ENCODE measurements around the gene CCDC152.

The CCDC152 gene

GRCh38 chr5:42808888-42809611 lies 52.4 kb downstream of the CCDC152 start:
- no peaks in the 10 kb centered on the region for H4K20me1 ChIP-seq (ENCODE audit: insufficient read depth, low read length)
- no peak overlapping the region for H3K9ac ChIP-seq (ENCODE audit: low read depth, low read length)
- no peak overlapping the region for H3K27ac ChIP-seq (ENCODE audit: low read length)
- H3K9me3 ChIP-seq (ENCODE audit: insufficient read depth, low read length, severe bottlenecking) = no peaks in the 10 kb centered on the region
- ATAC-seq (ENCODE audit: insufficient read depth, low read depth) (no peak), DNase-seq (no peak)
- no peaks in the 10 kb centered on the region for H3K36me3 ChIP-seq (ENCODE audit: insufficient read depth, low read length)
- H3K4me2 ChIP-seq (ENCODE audit: insufficient read depth, low read length) = no peak overlapping the region
- H3K79me2 ChIP-seq (ENCODE audit: insufficient read depth, low read length) = no peaks in the 10 kb centered on the region
- H3K4me3 ChIP-seq (ENCODE audit: low read depth in 1 of 2, low read length in 2 of 2) = no peak overlapping the region
- TF ChIP-seq EZH2 (IDR thresholded peaks at IDR 0.05; ENCODE audit: borderline replicate concordance, low read depth, low read length, severe bottlenecking) = no peak
- TF ChIP-seq CTCF (IDR thresholded peaks at IDR 0.05; ENCODE audit: borderline replicate concordance, extremely low read depth, low read length, poor library complexity, severe bottlenecking) = no peak
- H3K27me3 ChIP-seq (ENCODE audit: insufficient read depth, low read length, poor library complexity) = peaks cover 5% of the 10 kb centered on the region
- no peak overlapping the region for H2AFZ ChIP-seq (ENCODE audit: low read depth, low read length)
- no peaks in the 10 kb centered on the region for H3K4me1 ChIP-seq (ENCODE audit: insufficient read depth, low read length)

- ATAC-seq (ENCODE audit: insufficient read depth, low read depth) = no peak
Measured at GRCh38 chr5:42810834-42811590, 54.4 kb downstream of the CCDC152 start.

GRCh38 chr5:42811591-42812446 lies 55.2 kb downstream of the CCDC152 start, which contains the start of gene SELENOP:
Gene SELENOP, minus strand, starts transcription at chr5:42811892. Its CDS starts 3,539 bp downstream, at chr5:42808353.
- no peak within 1 kb of the TSS for H3K27ac ChIP-seq (ENCODE audit: low read length)
- no peaks in the 10 kb centered on the region for H3K9me3 ChIP-seq (ENCODE audit: insufficient read depth, low read length, severe bottlenecking)
- no peaks in the 10 kb centered on the region for H4K20me1 ChIP-seq (ENCODE audit: insufficient read depth, low read length)
- ATAC-seq (ENCODE audit: insufficient read depth, low read depth) (no peak), DNase-seq (no peak)
- no peak within 1 kb of the TSS for H2AFZ ChIP-seq (ENCODE audit: low read depth, low read length)
- H3K27me3 ChIP-seq (ENCODE audit: insufficient read depth, low read length, poor library complexity) = peaks cover 5% of the 10 kb centered on the region
- no peak within 1 kb of the TSS for H3K9ac ChIP-seq (ENCODE audit: low read depth, low read length)
- TF ChIP-seq CTCF (IDR thresholded peaks at IDR 0.05; ENCODE audit: borderline replicate concordance, extremely low read depth, low read length, poor library complexity, severe bottlenecking) (no peak), EZH2 (IDR thresholded peaks at IDR 0.05; ENCODE audit: borderline replicate concordance, low read depth, low read length, severe bottlenecking) (no peak)
- no peaks in the 10 kb centered on the region for H3K36me3 ChIP-seq (ENCODE audit: insufficient read depth, low read length)
- H3K4me1 ChIP-seq (ENCODE audit: insufficient read depth, low read length) = no peaks in the 10 kb centered on the region
- H3K79me2 ChIP-seq (ENCODE audit: insufficient read depth, low read length) = no peaks in the 10 kb centered on the region
- H3K4me3 ChIP-seq (ENCODE audit: low read depth in 1 of 2, low read length in 2 of 2) = no peak within 1 kb of the TSS
- H3K4me2 ChIP-seq (ENCODE audit: insufficient read depth, low read length) = no peak within 1 kb of the TSS

More at GRCh38 chr5:42810834-42811590, 54.4 kb downstream of the CCDC152 start:
- Histone ChIP-seq H2AFZ (ENCODE audit: low read depth, low read length) (no peak overlapping the region), H3K27ac (ENCODE audit: low read length) (no peak overlapping the region), H3K27me3 (ENCODE audit: insufficient read depth, low read length, poor library complexity) (peaks cover 5% of the 10 kb centered on the region), H4K20me1 (ENCODE audit: insufficient read depth, low read length) (no peaks in the 10 kb centered on the region), H3K9me3 (ENCODE audit: insufficient read depth, low read length, severe bottlenecking) (no peaks in the 10 kb centered on the region), H3K36me3 (ENCODE audit: insufficient read depth, low read length) (no peaks in the 10 kb centered on the region), H3K4me1 (ENCODE audit: insufficient read depth, low read length) (no peaks in the 10 kb centered on the region), H3K4me3 (ENCODE audit: low read depth in 1 of 2, low read length in 2 of 2) (no peak overlapping the region), H3K4me2 (ENCODE audit: insufficient read depth, low read length) (no peak overlapping the region), H3K79me2 (ENCODE audit: insufficient read depth, low read length) (no peaks in the 10 kb centered on the region), H3K9ac (ENCODE audit: low read depth, low read length) (no peak overlapping the region)
- TF ChIP-seq EZH2 (IDR thresholded peaks at IDR 0.05; ENCODE audit: borderline replicate concordance, low read depth, low read length, severe bottlenecking) = no peak
- TF ChIP-seq CTCF (IDR thresholded peaks at IDR 0.05; ENCODE audit: borderline replicate concordance, extremely low read depth, low read length, poor library complexity, severe bottlenecking) = no peak
- no peak for DNase-seq
